Measurements from ENCODE around the gene LUC7L3.
"Not testable (repeated sequence)": the region's sequence is repeated elsewhere in the genome, so short reads cannot be mapped to it uniquely, and the experiment has no call there.

LUC7L3 gene

GRCh38 chr17:50719144-50719923, at the start of gene LUC7L3:
LUC7L3 (plus strand) TSS chr17:50719603; CDS start chr17:50719733, 130 bp downstream.
- DNase-seq: peak; percentile 95

GRCh38 chr17:50672071-50672470, 47.3 kb upstream of the LUC7L3 start:
- ATAC-seq: no peak
- DNase-seq: no peak

More at GRCh38 chr17:50719144-50719923, at the start of gene LUC7L3:
- ATAC-seq: peak; percentile 98

GRCh38 chr17:50672831-50673551, 46.4 kb upstream of the LUC7L3 start:
- ATAC-seq (no peak), DNase-seq (no peak)

- no peak for DNase-seq
- no peak for ATAC-seq
Observed at GRCh38 chr17:50675190-50675589, 44.2 kb upstream of the LUC7L3 start.

GRCh38 chr17:50675627-50676026, 43.8 kb upstream of the LUC7L3 start:
- DNase-seq: no peak
- no peak for ATAC-seq

- DNase-seq (no peak), ATAC-seq (no peak)
Observed at GRCh38 chr17:50676065-50676975, 43.1 kb upstream of the LUC7L3 start.

DNA sequence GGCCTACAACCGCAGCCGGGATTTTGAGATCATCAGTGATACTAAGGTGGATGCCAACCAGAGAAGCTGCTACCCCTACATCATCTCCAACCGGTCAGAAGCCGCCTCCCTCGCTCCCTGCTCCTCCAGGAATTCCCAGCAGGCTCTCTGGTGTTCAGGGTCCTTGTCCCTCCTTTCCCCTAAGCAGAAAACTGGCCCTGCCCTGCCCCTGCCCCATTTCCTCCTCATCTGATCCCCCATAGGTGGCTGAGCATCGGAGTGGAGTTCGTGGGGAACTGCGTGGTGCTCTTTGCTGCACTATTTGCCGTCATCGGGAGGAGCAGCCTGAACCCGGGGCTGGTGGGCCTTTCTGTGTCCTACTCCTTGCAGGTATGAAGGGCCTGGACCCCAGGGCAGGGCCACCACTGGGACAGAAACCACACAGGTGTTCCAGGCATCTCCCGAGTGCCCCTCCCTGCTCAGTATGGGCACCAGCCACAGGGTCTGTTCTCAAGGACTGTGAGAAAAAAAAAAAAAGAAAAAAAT, 41.5 kb upstream of the LUC7L3 start:
- DNase-seq (no peak), ATAC-seq (no peak)

DNA sequence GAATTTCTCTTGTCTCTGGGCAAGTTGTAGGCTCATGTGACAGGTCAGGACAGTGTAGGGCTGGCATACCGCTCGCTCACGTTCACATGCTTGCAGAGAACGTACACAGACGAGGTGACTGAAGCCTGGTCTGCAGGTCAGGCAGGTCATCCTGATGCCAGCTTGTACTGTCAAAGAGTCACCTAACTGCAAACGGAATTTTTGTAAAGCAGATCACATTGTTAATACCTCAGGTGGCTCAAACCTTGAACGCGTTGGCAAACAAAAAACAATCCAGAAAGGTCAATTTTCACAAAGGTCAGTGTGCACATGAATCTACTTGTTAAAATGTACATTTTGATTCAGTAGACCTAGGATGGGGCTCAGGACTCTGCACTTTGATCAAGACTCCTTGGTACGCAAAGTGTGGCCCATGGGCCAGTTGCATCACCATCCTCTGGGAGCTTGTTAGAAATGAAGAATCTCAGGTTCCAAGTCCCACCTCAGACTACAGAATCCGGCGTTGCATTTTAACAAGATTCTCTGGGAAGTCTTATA, 40.3 kb upstream of the LUC7L3 start:
- no peak for ATAC-seq
- no peak for DNase-seq

DNA sequence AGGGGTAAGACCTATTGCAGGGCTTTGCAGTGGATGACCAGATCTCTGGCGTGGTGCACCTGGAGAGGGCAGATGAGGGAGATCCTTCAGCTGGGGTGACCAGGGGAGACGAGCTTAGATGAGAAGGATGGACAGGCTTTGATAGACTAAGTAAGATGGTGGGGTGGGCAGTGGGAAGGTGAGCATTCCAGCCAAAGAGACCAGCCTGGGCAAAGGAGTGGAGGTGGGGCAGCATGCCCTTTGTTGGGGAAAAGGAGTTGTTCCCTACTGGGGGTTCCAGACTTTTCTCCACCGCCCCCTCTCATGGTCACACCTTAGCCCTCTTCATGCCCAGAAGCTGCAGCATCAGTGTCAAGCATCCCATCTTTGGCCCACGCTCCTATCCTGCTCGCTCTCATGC, 39.3 kb upstream of the LUC7L3 start:
- DNase-seq (no peak), ATAC-seq (no peak)

- ATAC-seq, DNase-seq: not testable (repeated sequence)
Observed at GRCh38 chr17:50680543-50681262, 38.7 kb upstream of the LUC7L3 start.

GRCh38 chr17:50681263-50682200, 37.9 kb upstream of the LUC7L3 start:
- DNase-seq: no peak

DNA sequence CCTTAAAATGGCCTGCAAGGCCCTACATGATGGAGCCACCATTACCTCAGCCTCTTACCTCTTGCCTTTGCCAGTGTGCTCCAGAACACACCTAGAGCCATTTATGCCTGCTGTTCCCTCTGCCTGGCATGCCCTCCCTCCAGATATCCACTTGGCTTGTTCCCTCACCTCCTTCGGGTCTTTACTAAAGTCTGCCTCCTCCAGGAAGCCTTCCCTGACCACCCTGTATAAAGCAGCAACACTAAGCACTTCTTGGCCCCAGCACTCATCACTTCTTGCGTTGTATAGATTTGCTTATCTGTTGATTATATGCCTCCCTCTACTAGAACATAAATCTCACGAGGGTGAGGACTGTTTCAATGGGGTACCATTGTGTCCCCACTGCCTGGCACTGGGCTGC, 37.0 kb upstream of the LUC7L3 start:
- DNase-seq (no peak), ATAC-seq (no peak)

More at GRCh38 chr17:50681263-50682200, 37.9 kb upstream of the LUC7L3 start:
- no peak for ATAC-seq

- ATAC-seq: no peak
- no peak for DNase-seq
Observed at GRCh38 chr17:50682938-50683337, 36.5 kb upstream of the LUC7L3 start.

- DNase-seq: no peak
- no peak for ATAC-seq
Observed at GRCh38 chr17:50683434-50684287, 35.7 kb upstream of the LUC7L3 start.

GRCh38 chr17:50684288-50684611, 35.2 kb upstream of the LUC7L3 start:
- ATAC-seq (no peak), DNase-seq (no peak)

DNA sequence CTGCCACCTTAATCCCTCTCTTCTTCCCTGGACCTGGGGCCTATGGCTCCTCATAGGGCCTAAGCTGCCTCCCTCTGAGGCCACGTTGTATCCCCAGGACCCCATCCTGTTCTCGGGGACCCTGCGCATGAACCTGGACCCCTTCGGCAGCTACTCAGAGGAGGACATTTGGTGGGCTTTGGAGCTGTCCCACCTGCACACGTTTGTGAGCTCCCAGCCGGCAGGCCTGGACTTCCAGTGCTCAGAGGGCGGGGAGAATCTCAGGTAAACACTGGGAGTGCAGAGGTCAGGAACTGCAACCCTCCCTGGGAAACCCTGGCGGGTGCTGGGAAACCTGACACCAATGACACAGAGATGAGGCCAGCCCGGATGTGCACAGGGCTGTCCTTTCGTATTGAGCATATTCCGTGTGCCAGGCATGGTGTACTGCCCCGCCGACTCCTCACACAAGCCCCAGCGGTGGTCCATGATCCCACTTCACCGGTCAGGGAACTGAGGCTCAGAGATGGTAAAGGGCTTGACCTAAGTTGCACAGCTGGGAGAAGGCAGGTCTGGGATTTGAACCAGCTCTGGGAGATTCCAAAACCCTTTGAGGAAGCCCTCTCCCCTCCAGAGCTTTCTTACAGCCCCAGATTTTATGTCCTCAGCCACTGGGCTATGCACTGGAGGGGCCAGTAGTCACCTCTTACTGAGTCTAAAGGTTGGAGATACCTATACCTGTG, 34.6 kb upstream of the LUC7L3 start:
- no peak for ATAC-seq
- no peak for DNase-seq

DNA sequence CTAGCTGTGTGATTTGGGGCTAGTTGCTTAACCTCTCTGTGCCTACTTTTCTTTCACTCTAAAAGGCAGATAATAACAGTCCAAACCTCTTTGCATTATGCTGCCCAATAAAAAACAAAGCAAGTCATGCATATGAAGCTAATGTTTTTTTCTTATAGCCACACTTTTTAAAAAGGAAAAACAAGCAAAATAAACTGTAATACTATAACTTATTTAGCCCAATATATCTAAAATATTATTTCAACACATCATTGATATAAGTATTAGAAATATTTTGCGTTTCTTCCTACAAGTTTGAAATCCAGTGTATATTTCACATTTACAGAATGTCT, 34.1 kb upstream of the LUC7L3 start:
- ATAC-seq (no peak), DNase-seq (no peak)

GRCh38 chr17:50685691-50686493, 33.5 kb upstream of the LUC7L3 start:
- DNase-seq (no peak), ATAC-seq (no peak)

Data from stimulated activated naive CD8-positive, alpha-beta T cell treated with anti-CD3 and anti-CD28 coated beads, Interleukin-15, Interleukin-2, amounts not matched to agents 100 U/mL and 50 U/mL, for 24 hours (primary cell).